ENCODE results near the gene CFAP210. TPM values are rescaled to one million over a fixed set of nuclear protein-coding genes. Genes with fewer than 3 reads are reported as not detected.

CFAP210 gene
- total RNA-seq, 4 donors from 2014 or later: 0.80 TPM; not detected in 3

DNA sequence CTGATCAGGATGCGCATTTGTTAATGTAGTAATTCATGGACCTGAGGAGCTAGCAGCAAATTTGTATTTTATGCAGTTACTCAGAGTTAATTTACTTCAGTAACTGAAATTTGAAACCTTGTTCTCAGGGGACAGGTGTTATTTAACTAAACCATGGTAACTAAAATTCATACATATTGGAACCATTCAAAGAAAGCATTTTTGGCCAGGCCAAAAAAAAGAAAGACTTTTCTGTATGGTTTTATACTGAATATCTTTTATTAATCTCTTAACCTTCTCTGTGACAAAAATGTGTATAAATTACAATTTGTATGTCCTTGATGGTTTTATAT is 35.0 kb upstream of the CFAP210 start:
- H3K4me3 ChIP-seq: no peak overlapping the region
- intact Hi-C loops (cut with DNase I): no loop called here

DNA sequence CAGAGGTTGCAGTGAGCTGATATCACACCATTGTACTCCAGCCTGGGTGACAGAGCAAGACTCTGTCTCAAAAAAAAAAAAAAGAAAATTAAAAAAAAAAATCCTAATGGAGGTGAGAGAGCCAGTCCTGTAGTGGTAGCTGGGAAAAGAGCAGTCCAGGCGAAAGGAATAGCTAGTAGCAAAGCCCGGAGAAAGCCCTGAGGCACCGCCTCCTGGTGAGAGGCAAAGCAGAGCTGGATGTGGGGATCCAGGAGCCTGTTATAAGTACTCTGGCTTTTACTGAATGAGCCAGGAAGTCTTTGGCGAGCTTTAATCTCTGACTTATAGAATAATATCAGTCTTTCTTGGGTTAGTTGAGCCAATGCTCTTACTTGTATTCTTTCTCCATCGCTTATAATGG is 32.9 kb upstream of the CFAP210 start:
- DNase-seq (ENCODE audit: extremely low spot score): no peak
- WGBS: 79% methylated on average over 5 of the region's 5 CpGs
- no peaks in the 10 kb centered on the region for H3K36me3 ChIP-seq
- no peaks in the 10 kb centered on the region for H3K4me1 ChIP-seq
- no peak overlapping the region for H3K27ac ChIP-seq (replicated peaks in 1 of 4)
- peaks cover 0 to 2% (median 0%) of the 10 kb centered on the region in 4 donors for H3K27me3 ChIP-seq
- no peak overlapping the region for H3K4me3 ChIP-seq
- intact Hi-C loops (cut with DNase I): no loop called here
- no peak for TF ChIP-seq EP300 (IDR thresholded peaks at IDR 0.05)
- TF ChIP-seq POLR2A (IDR thresholded peaks at IDR 0.05; ENCODE audit: low read depth): no peak
- TF ChIP-seq, protein P1, sequence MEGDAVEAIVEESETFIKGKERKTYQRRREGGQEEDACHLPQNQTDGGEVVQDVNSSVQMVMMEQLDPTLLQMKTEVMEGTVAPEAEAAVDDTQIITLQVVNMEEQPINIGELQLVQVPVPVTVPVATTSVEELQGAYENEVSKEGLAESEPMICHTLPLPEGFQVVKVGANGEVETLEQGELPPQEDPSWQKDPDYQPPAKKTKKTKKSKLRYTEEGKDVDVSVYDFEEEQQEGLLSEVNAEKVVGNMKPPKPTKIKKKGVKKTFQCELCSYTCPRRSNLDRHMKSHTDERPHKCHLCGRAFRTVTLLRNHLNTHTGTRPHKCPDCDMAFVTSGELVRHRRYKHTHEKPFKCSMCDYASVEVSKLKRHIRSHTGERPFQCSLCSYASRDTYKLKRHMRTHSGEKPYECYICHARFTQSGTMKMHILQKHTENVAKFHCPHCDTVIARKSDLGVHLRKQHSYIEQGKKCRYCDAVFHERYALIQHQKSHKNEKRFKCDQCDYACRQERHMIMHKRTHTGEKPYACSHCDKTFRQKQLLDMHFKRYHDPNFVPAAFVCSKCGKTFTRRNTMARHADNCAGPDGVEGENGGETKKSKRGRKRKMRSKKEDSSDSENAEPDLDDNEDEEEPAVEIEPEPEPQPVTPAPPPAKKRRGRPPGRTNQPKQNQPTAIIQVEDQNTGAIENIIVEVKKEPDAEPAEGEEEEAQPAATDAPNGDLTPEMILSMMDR (IDR thresholded peaks at IDR 0.05): no peak
- no peak for TF ChIP-seq POLR2AphosphoS5 (IDR thresholded peaks at IDR 0.05)
- no peaks in the 10 kb centered on the region for H3K9me3 ChIP-seq

More for the DNA sequence above, 35.0 kb upstream of the CFAP210 start:
- Histone ChIP-seq H3K36me3 (no peaks in the 10 kb centered on the region), H3K4me1 (peaks cover 0 to 9% (median 7%) of the 10 kb centered on the region in 4 donors), H3K27me3 (peaks cover 0 to 2% (median 0%) of the 10 kb centered on the region in 4 donors), H3K27ac (replicated peaks in 1 of 4) (no peak overlapping the region), H3K9me3 (no peaks in the 10 kb centered on the region)
- no peak for DNase-seq (ENCODE audit: extremely low spot score)
- whole genome bisulfite sequencing: 100% methylated on average over 1 of the region's 1 CpG
- TF ChIP-seq POLR2AphosphoS5 (IDR thresholded peaks at IDR 0.05) (no peak), EP300 (IDR thresholded peaks at IDR 0.05) (no peak), POLR2A (IDR thresholded peaks at IDR 0.05; ENCODE audit: low read depth) (no peak)
- TF ChIP-seq, protein P1 (IDR thresholded peaks at IDR 0.05): no peak

DNA sequence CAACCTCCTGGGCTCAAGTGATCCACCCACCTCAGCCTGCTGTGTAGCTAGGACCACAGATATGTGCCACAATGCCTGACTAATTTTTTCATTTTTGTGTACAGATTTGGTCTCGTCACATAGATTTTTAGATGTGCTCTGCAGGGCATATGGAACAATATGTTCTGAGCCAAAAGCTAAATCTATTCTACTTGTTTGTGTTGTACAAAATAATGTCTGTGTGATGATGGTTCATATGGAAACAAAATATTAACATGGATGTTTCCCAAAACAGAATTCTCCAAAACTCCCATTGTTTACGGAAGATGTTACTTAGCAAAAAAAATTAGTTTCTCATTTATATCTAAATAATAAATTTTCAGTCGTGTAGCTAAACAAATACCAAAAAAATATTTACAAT is 26.8 kb upstream of the CFAP210 start:
- TF ChIP-seq EP300 (IDR thresholded peaks at IDR 0.05) (no peak), POLR2A (IDR thresholded peaks at IDR 0.05; ENCODE audit: low read depth) (no peak), POLR2AphosphoS5 (IDR thresholded peaks at IDR 0.05) (no peak)
- TF ChIP-seq, protein P1 (IDR thresholded peaks at IDR 0.05): no peak
- Histone ChIP-seq H3K4me1 (peaks cover 12 to 13% (median 13%) of the 10 kb centered on the region in 4 donors), H3K27ac (replicated peaks in 1 of 4) (no peak overlapping the region), H3K4me3 (no peak overlapping the region), H3K27me3 (no peaks in the 10 kb centered on the region), H3K9me3 (no peaks in the 10 kb centered on the region), H3K36me3 (no peaks in the 10 kb centered on the region)
- 56% methylated on average over 3 of the region's 3 CpGs for WGBS
- intact Hi-C loops (cut with DNase I): no loop called here
- DNase-seq (ENCODE audit: extremely low spot score): no peak

DNA sequence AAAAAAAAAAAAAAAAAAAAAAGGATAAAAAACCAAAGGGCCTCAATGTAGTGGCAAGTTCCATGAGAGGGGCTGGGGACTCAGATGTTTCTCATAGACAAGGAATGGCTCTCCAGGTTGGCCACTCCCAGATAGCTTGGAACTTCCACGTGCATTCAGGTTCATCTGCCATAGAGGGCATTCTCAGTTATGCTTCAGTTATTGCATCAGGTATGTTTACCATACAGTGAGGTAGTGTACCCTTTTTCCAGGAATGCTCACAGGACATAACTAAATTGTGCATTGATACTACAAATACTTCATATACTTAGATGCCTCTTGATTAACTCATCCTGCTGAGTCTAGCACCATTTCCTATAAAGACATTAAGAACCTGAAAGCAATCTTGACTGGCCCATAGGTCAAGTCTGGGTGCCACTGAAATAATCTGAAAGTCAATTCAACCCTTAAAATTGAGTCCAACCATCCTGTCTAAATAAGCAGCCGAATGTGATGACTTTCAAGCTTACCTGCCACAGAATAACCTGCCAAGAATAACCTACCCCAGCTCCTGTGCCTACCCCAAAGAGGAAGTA is 24.8 kb upstream of the CFAP210 start:
- WGBS: 83% methylated on average over 2 of the region's 2 CpGs

More for the DNA sequence above, 24.8 kb upstream of the CFAP210 start:
- no peak overlapping the region for H3K4me3 ChIP-seq
- TF ChIP-seq, protein P1 (IDR thresholded peaks at IDR 0.05): no peak
- TF ChIP-seq EP300 (IDR thresholded peaks at IDR 0.05): no peak
- TF ChIP-seq POLR2AphosphoS5 (IDR thresholded peaks at IDR 0.05): no peak
- TF ChIP-seq POLR2A (IDR thresholded peaks at IDR 0.05; ENCODE audit: low read depth): no peak
- no peaks in the 10 kb centered on the region for H3K36me3 ChIP-seq
- peaks cover 22 to 31% (median 27%) of the 10 kb centered on the region in 4 donors for H3K4me1 ChIP-seq
- no peaks in the 10 kb centered on the region for H3K27me3 ChIP-seq
- intact Hi-C loops (cut with DNase I): no loop called here
- H3K9me3 ChIP-seq: no peaks in the 10 kb centered on the region
- no peak overlapping the region for H3K27ac ChIP-seq (replicated peaks in 1 of 4)
- DNase-seq (ENCODE audit: extremely low spot score): no peak

Data from esophagus muscularis mucosa (tissue), 4 donors.